Transverse colon (tissue), 4 donors: ENCODE results near the gene RNU6-9. TPM values are rescaled to one million over a fixed set of nuclear protein-coding genes. Genes with fewer than 3 reads are reported as not detected.
A peak's percentile ranks its signal among the peaks of the same experiment; 100 is the strongest.

Experiments
- DNase-seq: peaks from one replicate; pipeline ENCODE4 v3.0.0-alpha.2; 2019
- H3K27ac ChIP-seq, 4 donors: fragments of 200-600 bp; sonication (generic); 2 replicates each; pipeline ENCODE4 v1.5.1; 2016 to 2018; ENCODE audit warnings: inconsistent platforms in 4 of 4
- H3K27me3 ChIP-seq: fragments of 200-600 bp; sonication (generic); 2 replicates; pipeline ENCODE4 v1.5.1; 2017; ENCODE audit warnings: inconsistent platforms
- H3K36me3 ChIP-seq, 4 donors: fragments of 200-600 bp; sonication (generic); 2 replicates each; pipeline ENCODE4 v1.5.1; 2017 to 2019; ENCODE audit warnings: inconsistent platforms in 4 of 4
- H3K4me1 ChIP-seq, 4 donors: fragments of 200-600 bp; sonication (generic); 2 replicates each; pipeline ENCODE4 v1.5.1; 2017 to 2020; ENCODE audit warnings: inconsistent platforms in 4 of 4
- H3K4me3 ChIP-seq, 4 donors: fragments of 200-600 bp; sonication (generic); 1 replicate in 1 of 4; 2 replicates in 3 of 4; pipeline versions ENCODE4 v1.5.1 to v1.6.1; 2017 to 2019; ENCODE audit warnings: inconsistent platforms in 4 of 4
- H3K9me3 ChIP-seq, 2 donors: fragments of 200-600 bp; sonication (generic); 2 replicates each; pipeline ENCODE4 v1.5.1; 2017 to 2019; ENCODE audit warnings: inconsistent platforms in 2 of 2
- EP300 ChIP-seq: sonication (generic); formaldehyde crosslinking; IDR thresholded peaks from one replicate; pipeline ENCODE4 v1.6.1; 2017; ENCODE audit warnings: antibody characterized with exemption, low read depth
- POLR2A ChIP-seq: fragments of 450-650 bp; IDR thresholded peaks from one replicate; pipeline ENCODE4 v1.6.1; 2016; ENCODE audit warnings: antibody characterized with exemption, mild to moderate bottlenecking, moderate library complexity
- POLR2AphosphoS5 ChIP-seq, 3 donors: sonication (generic); formaldehyde crosslinking; IDR thresholded peaks; one replicate each; pipeline ENCODE4 v1.6.1; 2016; ENCODE audit warnings: antibody characterized with exemption in 3 of 3
- WGBS, 2 donors: methylation state at CpG; one replicate each; pipeline ENCODE4 v1.1.5; 2018; ENCODE audit warnings: low coverage in 1 of 2; 5-methylcytosine and 5-hydroxymethylcytosine counted together
- in situ Hi-C, 4 donors: fragments of 200-750 bp; cut with MboI; loops; one replicate each; pipeline versions ENCODE4 v1.15.0 to v1.15.1; 2017; ENCODE audit warnings: low sequenced_read_pairs in 3 of 4, low pct_ligation_motif_present in 1 of 4, low pct_unique_long_range_greater_than_20kb in 1 of 4
- intact Hi-C: fragments of 100-400 bp; cut with DNase I; formaldehyde crosslinking; loops from one replicate; pipeline ENCODE4 v1.15.1; 2023; ENCODE audit warnings: low total_unique reads
- total RNA-seq, 4 donors: library from RNA; depleted of rRNA; stranded (reverse); fragments of >200 nt; gene quantifications; one replicate each; pipeline ENCODE4 v1.1.0, GENCODE V29; 2016
- TF ChIP-seq, protein P1 (sequence below), 5 experiments: fragments of 200-600 bp in 3 of 5; fragments of 450-650 bp in 2 of 5; sonication (generic) in 3 of 5; IDR thresholded peaks; 1 replicate in 2 of 5; 2 replicates in 3 of 5; pipeline ENCODE4 v1.5.1; 2016 to 2017; ENCODE audit warnings: antibody characterized with exemption in 5 of 5, inconsistent platforms in 3 of 5, mild to moderate bottlenecking in 2 of 5, moderate library complexity in 1 of 5

Gene RNU6-9
- total RNA-seq, 4 donors from 2014 or later, result not detected

DNA sequence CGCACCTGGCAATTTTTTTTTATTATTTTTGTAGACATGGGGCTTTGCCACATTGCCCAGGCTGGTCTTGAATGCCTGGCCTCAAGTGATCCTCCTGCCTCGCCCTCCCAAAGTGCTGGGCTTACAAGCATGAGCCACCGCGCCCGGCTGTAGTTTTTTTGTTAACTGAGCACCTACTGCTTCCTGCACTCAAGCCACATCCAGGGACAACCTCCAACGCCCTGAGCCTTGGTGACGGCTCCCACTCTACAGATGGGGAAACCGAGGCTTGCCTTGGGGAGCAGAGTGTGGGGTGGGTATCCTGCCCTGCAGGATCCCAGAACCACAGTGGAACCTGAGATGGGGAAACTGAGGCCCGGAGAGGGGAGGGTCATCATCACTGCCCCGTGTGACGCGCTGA, 38.1 kb upstream of the RNU6-9 start:
- TF ChIP-seq POLR2A (no peak), EP300 (no peak), POLR2AphosphoS5 (IDR thresholded peaks at IDR 0.05) (no peak)
- TF ChIP-seq, protein P1, sequence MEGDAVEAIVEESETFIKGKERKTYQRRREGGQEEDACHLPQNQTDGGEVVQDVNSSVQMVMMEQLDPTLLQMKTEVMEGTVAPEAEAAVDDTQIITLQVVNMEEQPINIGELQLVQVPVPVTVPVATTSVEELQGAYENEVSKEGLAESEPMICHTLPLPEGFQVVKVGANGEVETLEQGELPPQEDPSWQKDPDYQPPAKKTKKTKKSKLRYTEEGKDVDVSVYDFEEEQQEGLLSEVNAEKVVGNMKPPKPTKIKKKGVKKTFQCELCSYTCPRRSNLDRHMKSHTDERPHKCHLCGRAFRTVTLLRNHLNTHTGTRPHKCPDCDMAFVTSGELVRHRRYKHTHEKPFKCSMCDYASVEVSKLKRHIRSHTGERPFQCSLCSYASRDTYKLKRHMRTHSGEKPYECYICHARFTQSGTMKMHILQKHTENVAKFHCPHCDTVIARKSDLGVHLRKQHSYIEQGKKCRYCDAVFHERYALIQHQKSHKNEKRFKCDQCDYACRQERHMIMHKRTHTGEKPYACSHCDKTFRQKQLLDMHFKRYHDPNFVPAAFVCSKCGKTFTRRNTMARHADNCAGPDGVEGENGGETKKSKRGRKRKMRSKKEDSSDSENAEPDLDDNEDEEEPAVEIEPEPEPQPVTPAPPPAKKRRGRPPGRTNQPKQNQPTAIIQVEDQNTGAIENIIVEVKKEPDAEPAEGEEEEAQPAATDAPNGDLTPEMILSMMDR (IDR thresholded peaks at IDR 0.05), result no peak
- intact Hi-C loops, result loop anchor here (5.0 kb wide), 1 partner anchor 127 kb away; the partner anchor contains the start of gene WDR18
- in situ Hi-C loops, result loop anchor here in 3 of 4 donors (5.0 to 25.0 kb wide), 6 partner anchors 67 to 132 kb away; partner anchors contain the start of genes WDR18 (in 2 of the 3) and ARID3A (in 1 of the 3)
- no peaks in the 10 kb centered on the region for H3K36me3 ChIP-seq
- peaks cover 57% of the 10 kb centered on the region for H3K27me3 ChIP-seq
- 85% methylated on average over 12 of the region's 12 CpGs; no CpG with 5 or more reads in 1 of the 2 donors for WGBS, 2 donors
- H3K4me1 ChIP-seq, result peaks cover 0 to 21% (median 15%) of the 10 kb centered on the region in 4 donors
- H3K27ac ChIP-seq, result no peak overlapping the region
- H3K4me3 ChIP-seq, result no peak overlapping the region
- DNase-seq, result no peak
- H3K9me3 ChIP-seq, result no peaks in the 10 kb centered on the region

- 84% methylated on average over 32 of the region's 40 CpGs; no CpG with 5 or more reads in 1 of the 2 donors for WGBS, 2 donors
- intact Hi-C loops, result loop anchor here (5.0 kb wide), 1 partner anchor 127 kb away; the partner anchor contains the start of gene WDR18
- H3K27me3 ChIP-seq, result peaks cover 57% of the 10 kb centered on the region
Observed at GRCh38 chr19:855566-856120, 37.6 kb upstream of the RNU6-9 start.

GRCh38 chr19:858284-858683, 35.0 kb upstream of the RNU6-9 start:
- Histone ChIP-seq H3K9me3 (no peaks in the 10 kb centered on the region), H3K4me3 (no peak overlapping the region), H3K27me3 (peaks cover 45% of the 10 kb centered on the region), H3K36me3 (no peaks in the 10 kb centered on the region), H3K27ac (peak overlapping the region in 2 of 4 donors; percentile 74 to 75), H3K4me1 (peaks cover 2 to 38% (median 36%) of the 10 kb centered on the region in 4 donors)
- DNase-seq, result no peak
- in situ Hi-C loops, result loop anchor here in 3 of 4 donors (5.0 to 25.0 kb wide), 6 partner anchors 64 to 129 kb away; partner anchors contain the start of genes WDR18 (in 2 of the 3) and ARID3A (in 1 of the 3)
- no peak for TF ChIP-seq POLR2A
- no peak for TF ChIP-seq EP300
- no peak for TF ChIP-seq POLR2AphosphoS5 (IDR thresholded peaks at IDR 0.05)
- TF ChIP-seq, protein P1 (IDR thresholded peaks at IDR 0.05), result no peak
- intact Hi-C loops, result loop anchor here (5.0 kb wide), 1 partner anchor 124 kb away; the partner anchor contains the start of gene WDR18
- 62 to 69% methylated on average over 4 to 9 of the region's 9 CpGs for WGBS, 2 donors

More at GRCh38 chr19:855566-856120, 37.6 kb upstream of the RNU6-9 start:
- in situ Hi-C loops, result loop anchor here in 3 of 4 donors (5.0 to 25.0 kb wide), 6 partner anchors 67 to 132 kb away; partner anchors contain the start of genes WDR18 (in 2 of the 3) and ARID3A (in 1 of the 3)
- no peak for DNase-seq
- TF ChIP-seq POLR2A, result no peak
- H3K4me1 ChIP-seq, result peaks cover 0 to 25% (median 18%) of the 10 kb centered on the region in 4 donors
- no peaks in the 10 kb centered on the region for H3K9me3 ChIP-seq
- H3K36me3 ChIP-seq, result no peaks in the 10 kb centered on the region
- H3K27ac ChIP-seq, result no peak overlapping the region
- no peak overlapping the region for H3K4me3 ChIP-seq

DNA sequence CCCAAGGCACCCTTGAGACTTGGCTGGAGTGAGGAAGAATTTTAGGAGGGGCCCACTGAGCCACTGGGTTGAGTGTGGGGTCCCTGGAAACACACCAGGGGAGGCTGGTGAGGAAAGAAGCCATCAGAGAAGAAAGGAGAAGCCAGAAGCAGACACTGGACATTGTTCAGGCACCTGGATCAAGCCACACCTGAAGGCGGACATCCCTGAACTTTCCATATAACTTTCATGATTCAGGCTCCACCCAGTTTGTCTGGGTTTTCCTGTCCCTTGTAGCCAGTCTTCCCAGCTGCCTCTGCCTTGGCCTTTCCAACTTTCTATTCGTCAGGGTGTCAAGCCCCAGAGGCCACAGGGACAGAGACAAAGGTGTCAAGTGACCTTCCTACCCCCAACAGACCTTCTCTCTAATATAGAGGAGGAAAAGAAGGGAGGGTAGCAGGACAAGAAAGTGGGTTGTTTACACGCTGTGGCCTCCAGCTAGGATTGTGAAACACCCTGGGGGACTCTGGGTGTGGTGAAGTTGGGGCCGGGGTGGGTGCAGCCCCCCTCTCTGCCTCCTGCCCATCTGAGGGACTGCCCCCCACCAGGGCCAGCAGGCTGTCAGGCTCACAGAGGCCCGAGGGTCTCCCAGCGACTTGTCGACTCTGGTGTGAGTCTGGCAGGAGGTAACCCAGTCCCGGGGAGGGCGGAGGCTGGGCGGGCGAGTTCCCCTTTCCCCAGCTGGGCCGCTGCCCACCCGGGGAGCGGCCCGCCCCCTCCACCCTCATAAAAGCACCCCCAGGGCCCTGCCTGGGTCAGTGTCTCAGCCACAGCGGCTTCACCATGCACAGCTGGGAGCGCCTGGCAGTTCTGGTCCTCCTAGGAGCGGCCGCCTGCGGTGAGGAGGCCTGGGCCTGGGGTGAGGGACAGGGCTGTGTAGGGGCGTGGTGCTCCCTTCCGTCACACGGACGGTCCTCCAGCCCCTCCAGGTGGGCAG, 34.1 kb upstream of the RNU6-9 start, which contains the start of gene CFD:
CFD (plus strand) TSS at position 797 of the 976 bp plus-strand sequence; CDS start at position 823, 26 bp downstream.
- H3K4me1 ChIP-seq, result peaks cover 6 to 45% (median 40%) of the 10 kb centered on the region in 4 donors
- no peaks in the 10 kb centered on the region for H3K36me3 ChIP-seq
- 14% methylated on average over 24 of the region's 24 CpGs; no CpG with 5 or more reads in 1 of the 2 donors for WGBS, 2 donors
- H3K9me3 ChIP-seq, result no peaks in the 10 kb centered on the region
- peak; percentile 70 for TF ChIP-seq POLR2A
- TF ChIP-seq POLR2AphosphoS5 (IDR thresholded peaks at IDR 0.05), result peak; percentile 48 to 78 (median 76)
- TF ChIP-seq, protein P1 (IDR thresholded peaks at IDR 0.05), result no peak
- no peak for TF ChIP-seq EP300
- peaks cover 39% of the 10 kb centered on the region for H3K27me3 ChIP-seq
- peak within 1 kb of the TSS in 3 of 4 donors; percentile 9 to 45 (median 39) for H3K4me3 ChIP-seq
- H3K27ac ChIP-seq, result peak within 1 kb of the TSS; percentile 62 to 75 (median 70)
- in situ Hi-C loops, result loop anchor here in 3 of 4 donors (5.0 to 25.0 kb wide), 6 partner anchors 63 to 128 kb away; partner anchors contain the start of genes WDR18 (in 2 of the 3) and ARID3A (in 1 of the 3)
- intact Hi-C loops, result loop anchor here (5.0 kb wide), 1 partner anchor 123 kb away; the partner anchor contains the start of gene WDR18
- DNase-seq, result peak; percentile 62
